Camera-type eye (tissue), 1 donor: Measurements from ENCODE around the gene MROH2B. TPM values are rescaled to one million over a fixed set of nuclear protein-coding genes. Genes with fewer than 3 reads are reported as not detected.

Experiments
- total RNA-seq: library from RNA; depleted of rRNA; stranded (reverse); fragments of >200 nt; gene quantifications from one replicate; pipeline ENCODE4 v1.2.3, GENCODE V29; 2014

The MROH2B gene
- total RNA-seq, result not detected

DNA sequence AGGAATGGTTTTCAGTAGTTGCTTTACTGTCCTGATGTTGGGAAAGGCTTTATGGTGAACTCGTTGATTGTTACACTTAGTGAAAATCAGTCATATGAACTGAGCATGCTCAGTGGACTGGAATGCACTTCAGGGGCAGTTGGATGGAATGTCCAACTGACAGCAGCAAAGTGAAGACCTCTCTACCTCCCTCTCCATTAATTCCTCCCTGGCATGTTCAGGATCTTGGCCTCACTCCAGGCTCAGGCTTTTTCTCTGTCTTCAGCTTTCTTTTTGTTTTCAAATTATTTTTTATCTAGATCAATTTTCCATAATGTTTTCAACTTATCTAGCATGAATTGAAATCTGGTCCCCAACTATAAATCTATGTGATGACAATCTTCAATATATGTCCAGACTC is at the start of gene MROH2B:
MROH2B (minus strand) TSS at position 101 of the 400 bp plus-strand sequence. CDS start 490 bp downstream, outside the sequence.

Other genes with a start within 250 kb of the MROH2B start
- gene RPL37, start 236.1 kb downstream of the MROH2B start, total RNA-seq, result 91.3 TPM
- gene CARD6, start 230.0 kb downstream of the MROH2B start, total RNA-seq, result 2.3 TPM
- gene C7, start 161.8 kb downstream of the MROH2B start, total RNA-seq, result 7.5 TPM
- gene C6, start 142.2 kb upstream of the MROH2B start, total RNA-seq, result 0.55 TPM